T-helper 22 cell (primary cell): Measurements from ENCODE around the gene LRP10.

Experiments
- DNase-seq: peaks from one replicate; pipeline ENCODE4 v3.0.0-alpha.2; 2020; ENCODE audit warnings: low read depth

The LRP10 gene

GRCh38 chr14:22865424-22866405, 5.8 kb upstream of the LRP10 start:
- no peak for DNase-seq

- DNase-seq = no peak
Measured at GRCh38 chr14:22866874-22867273, 4.7 kb upstream of the LRP10 start.

GRCh38 chr14:22870811-22871223, 723 bp upstream of the LRP10 start:
- DNase-seq = no peak

GRCh38 chr14:22872033-22872832, 693 bp downstream of the LRP10 start:
- DNase-seq = peak; percentile 43

- DNase-seq = no peak
Measured at GRCh38 chr14:22872833-22873520, 1.4 kb downstream of the LRP10 start.

GRCh38 chr14:22875003-22875747, 3.6 kb downstream of the LRP10 start:
- no peak for DNase-seq

GRCh38 chr14:22875748-22876319, 4.3 kb downstream of the LRP10 start:
- no peak for DNase-seq

GRCh38 chr14:22877000-22877501, 5.5 kb downstream of the LRP10 start:
- no peak for DNase-seq

- no peak for DNase-seq
Measured at GRCh38 chr14:22878271-22879246, 7.0 kb downstream of the LRP10 start.

- DNase-seq = no peak
Measured at GRCh38 chr14:22882064-22882463, 10.5 kb downstream of the LRP10 start.

GRCh38 chr14:22882529-22883172, 11.1 kb downstream of the LRP10 start:
- DNase-seq = peak; percentile 25

GRCh38 chr14:22883173-22883976, 11.8 kb downstream of the LRP10 start, which contains the start of gene REM2:
Gene REM2, plus strand, starts transcription at chr14:22883222. Its CDS starts 66 bp downstream, at chr14:22883288.
- DNase-seq = no peak

- DNase-seq = no peak
Measured at GRCh38 chr14:22884076-22884737, 12.7 kb downstream of the LRP10 start.

GRCh38 chr14:22884738-22885523, 13.4 kb downstream of the LRP10 start:
- no peak for DNase-seq

- DNase-seq = no peak
Measured at GRCh38 chr14:22885975-22886374, 14.4 kb downstream of the LRP10 start.

- DNase-seq = peak; percentile 72
Measured at GRCh38 chr14:22886500-22887259, 15.1 kb downstream of the LRP10 start.
